GM23338 (cell line): Measurements from ENCODE around the gene TNNI2. TPM values are rescaled to one million over a fixed set of nuclear protein-coding genes. Genes with fewer than 3 reads are reported as not detected.

Source experiments
- ATAC-seq: fragments of 200-7000 bp; cut with Tn5 transposase; 3 replicates; pipeline ENCODE4 v1.9.1; 2020
- DNase-seq: peaks from one replicate; pipeline ENCODE4 v3.0.0-alpha.2; 2015; ENCODE audit warnings: low spot score
- H2AFZ ChIP-seq: fragments of 200-600 bp; sonication (generic); 2 replicates; pipeline ENCODE4 v1.8.0; 2016; ENCODE audit warnings: antibody characterized with exemption, mild to moderate bottlenecking, moderate library complexity
- H3F3A ChIP-seq: fragments of 200-600 bp; sonication (generic); replicated peaks from 2 replicates; pipeline ENCODE4 v1.8.0; 2017; ENCODE audit warnings: antibody characterized with exemption, mixed run types, low read depth
- H3K27ac ChIP-seq: fragments of 200-600 bp; sonication (generic); 2 replicates; pipeline ENCODE4 v1.6.1; 2016; ENCODE audit warnings: low read depth
- H3K27me3 ChIP-seq: fragments of 200-600 bp; sonication (generic); 2 replicates; pipeline ENCODE4 v1.8.0; 2016; ENCODE audit warnings: mild to moderate bottlenecking, mixed run types, moderate library complexity; ENCODE audit not compliant: insufficient read depth
- H3K36me3 ChIP-seq: fragments of 200-600 bp; sonication (generic); 2 replicates; pipeline ENCODE4 v1.8.0; 2016; ENCODE audit warnings: mild to moderate bottlenecking; ENCODE audit not compliant: insufficient read depth
- H3K4me1 ChIP-seq: fragments of 200-600 bp; sonication (generic); 2 replicates; pipeline ENCODE4 v1.8.0; 2016; ENCODE audit warnings: mild to moderate bottlenecking, moderate library complexity; ENCODE audit not compliant: insufficient read depth
- H3K4me2 ChIP-seq: fragments of 200-600 bp; sonication (generic); 2 replicates; pipeline ENCODE4 v1.7.1; 2017; ENCODE audit warnings: mixed run types
- H3K4me3 ChIP-seq: fragments of 200-600 bp; sonication (generic); 2 replicates; pipeline ENCODE4 v1.6.1; 2016; ENCODE audit warnings: mixed run types
- H3K79me2 ChIP-seq: fragments of 200-600 bp; sonication (generic); replicated peaks from 2 replicates; pipeline ENCODE4 v1.8.0; 2017; ENCODE audit warnings: mild to moderate bottlenecking; ENCODE audit not compliant: insufficient read depth
- H3K9me2 ChIP-seq: fragments of 200-600 bp; sonication (generic); 2 replicates; pipeline ENCODE4 v1.8.0; 2017; ENCODE audit not compliant: insufficient read depth
- H4K20me1 ChIP-seq: fragments of 200-600 bp; sonication (generic); replicated peaks from 2 replicates; pipeline ENCODE4 v1.8.0; 2017; ENCODE audit warnings: mild to moderate bottlenecking; ENCODE audit not compliant: insufficient read depth
- H3K27ac Mint-ChIP-seq: 2 replicates; pipeline ENCODE4 v1.8.0; 2020; ENCODE audit warnings: inconsistent platforms, mild to moderate bottlenecking, moderate library complexity, mixed read lengths
- H3K27me3 Mint-ChIP-seq: 3 replicates; pipeline ENCODE4 v1.8.0; 2022; ENCODE audit warnings: low read depth, mild to moderate bottlenecking, moderate library complexity, mixed read lengths, inconsistent platforms; ENCODE audit not compliant: insufficient read depth, poor library complexity
- H3K36me3 Mint-ChIP-seq: 3 replicates; pipeline ENCODE4 v1.8.0; 2021; ENCODE audit warnings: low read depth, mild to moderate bottlenecking, inconsistent platforms, moderate library complexity, mixed read lengths
- H3K4me1 Mint-ChIP-seq: 3 replicates; pipeline ENCODE4 v1.8.0; 2020; ENCODE audit warnings: mild to moderate bottlenecking, inconsistent platforms, mixed read lengths
- H3K4me3 Mint-ChIP-seq: 3 replicates; pipeline ENCODE4 v1.8.0; 2021; ENCODE audit warnings: moderate library complexity, mild to moderate bottlenecking, inconsistent platforms, mixed read lengths
- H3K9me3 Mint-ChIP-seq: 3 replicates; pipeline ENCODE4 v1.8.0; 2020; ENCODE audit warnings: moderate library complexity, mild to moderate bottlenecking, inconsistent platforms, mixed read lengths
- EZH2phosphoT487 ChIP-seq: fragments of 200-600 bp; sonication (generic); IDR thresholded peaks from one replicate; pipeline ENCODE4 v1.8.1; 2018; ENCODE audit warnings: antibody characterized with exemption; ENCODE audit not compliant: unreplicated experiment
- JUNB ChIP-seq: IDR thresholded peaks from one replicate; pipeline ENCODE4 v1.6.1; 2016; ENCODE audit warnings: antibody characterized with exemption; ENCODE audit not compliant: unreplicated experiment
- STAT1 ChIP-seq: IDR thresholded peaks from one replicate; pipeline ENCODE4 v1.6.1; 2016; ENCODE audit warnings: antibody characterized with exemption; ENCODE audit not compliant: unreplicated experiment
- ZNF114 ChIP-seq: fragments of 250-450 bp; sonication (Bioruptor Pico); IDR thresholded peaks from 2 replicates; pipeline ENCODE4 v1.5.0; 2020; ENCODE audit warnings: mild to moderate bottlenecking, moderate library complexity
- polyA plus RNA-seq: library from polyadenylated mRNA; unstranded; fragments of >200 nt; fragmentation: Nextera tagmentation; extraction: Ambion mirVana; gene quantifications from 2 replicates; pipeline ENCODE4 v1.2.1, GENCODE V29; 2016
- total RNA-seq: library from RNA; depleted of rRNA; stranded (reverse); fragments of >200 nt; shearing (Covaris generic); gene quantifications from 2 replicates; pipeline ENCODE4 v1.2.3, GENCODE V29; 2014
- TF ChIP-seq, protein P1 (sequence below): IDR thresholded peaks from 2 replicates; pipeline ENCODE4 v1.6.1; 2016; ENCODE audit warnings: antibody characterized with exemption
- TF ChIP-seq, protein P2 (sequence below): fragments of 250-450 bp; sonication (Bioruptor Pico); IDR thresholded peaks from 2 replicates; pipeline ENCODE4 v1.5.0; 2020; ENCODE audit warnings: mild to moderate bottlenecking, moderate library complexity

TNNI2 gene
- total and polyA plus RNA-seq, 2 experiments from 2014 or later = not detected

DNA sequence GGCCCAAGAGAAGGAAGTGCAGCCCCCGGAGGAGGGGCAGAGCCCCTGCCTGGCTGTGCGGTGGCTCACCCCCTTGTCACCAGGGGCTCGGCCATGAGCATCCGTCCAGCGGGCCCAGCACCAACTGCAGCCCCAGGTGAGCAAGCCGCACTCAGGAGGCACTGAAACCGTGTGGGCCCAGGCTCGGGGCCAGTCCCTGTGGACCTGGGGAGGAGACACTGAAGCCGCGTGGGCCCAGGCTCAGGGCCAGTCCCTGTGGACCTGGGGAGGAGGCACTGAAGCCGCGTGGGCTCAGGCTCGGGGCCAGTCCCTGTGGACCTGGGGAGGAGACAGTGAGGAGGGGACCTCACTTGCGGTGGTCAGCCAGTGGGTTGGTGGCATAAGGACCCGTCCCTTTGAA, 28.0 kb downstream of the TNNI2 start:
- H3K27me3 Mint-ChIP-seq = peaks cover 6% of the 10 kb centered on the region
- DNase-seq (no peak), ATAC-seq (no peak)
- Histone ChIP-seq H2AFZ (no peak overlapping the region), H3K27ac (no peak overlapping the region), H3K36me3 (no peaks in the 10 kb centered on the region), H3K4me1 (no peaks in the 10 kb centered on the region), H3K79me2 (no peaks in the 10 kb centered on the region), H3K27me3 (no peaks in the 10 kb centered on the region), H4K20me1 (no peaks in the 10 kb centered on the region), H3K4me3 (no peak overlapping the region), H3K4me2 (no peak overlapping the region), H3K9me2 (no peaks in the 10 kb centered on the region), H3F3A (no peaks in the 10 kb centered on the region)
- H3K27ac Mint-ChIP-seq = no peak overlapping the region
- peaks cover 2% of the 10 kb centered on the region; the same call in 1 of the 3 replicates for H3K4me1 Mint-ChIP-seq
- no peak overlapping the region for H3K4me3 Mint-ChIP-seq
- TF ChIP-seq, protein P1, sequence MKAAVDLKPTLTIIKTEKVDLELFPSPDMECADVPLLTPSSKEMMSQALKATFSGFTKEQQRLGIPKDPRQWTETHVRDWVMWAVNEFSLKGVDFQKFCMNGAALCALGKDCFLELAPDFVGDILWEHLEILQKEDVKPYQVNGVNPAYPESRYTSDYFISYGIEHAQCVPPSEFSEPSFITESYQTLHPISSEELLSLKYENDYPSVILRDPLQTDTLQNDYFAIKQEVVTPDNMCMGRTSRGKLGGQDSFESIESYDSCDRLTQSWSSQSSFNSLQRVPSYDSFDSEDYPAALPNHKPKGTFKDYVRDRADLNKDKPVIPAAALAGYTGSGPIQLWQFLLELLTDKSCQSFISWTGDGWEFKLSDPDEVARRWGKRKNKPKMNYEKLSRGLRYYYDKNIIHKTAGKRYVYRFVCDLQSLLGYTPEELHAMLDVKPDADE = no peak
- TF ChIP-seq STAT1 (no peak), ZNF114 (CRISPR knock-in tag) (no peak)
- H3K36me3 Mint-ChIP-seq = no peaks in the 10 kb centered on the region
- no peaks in the 10 kb centered on the region for H3K9me3 Mint-ChIP-seq

DNA sequence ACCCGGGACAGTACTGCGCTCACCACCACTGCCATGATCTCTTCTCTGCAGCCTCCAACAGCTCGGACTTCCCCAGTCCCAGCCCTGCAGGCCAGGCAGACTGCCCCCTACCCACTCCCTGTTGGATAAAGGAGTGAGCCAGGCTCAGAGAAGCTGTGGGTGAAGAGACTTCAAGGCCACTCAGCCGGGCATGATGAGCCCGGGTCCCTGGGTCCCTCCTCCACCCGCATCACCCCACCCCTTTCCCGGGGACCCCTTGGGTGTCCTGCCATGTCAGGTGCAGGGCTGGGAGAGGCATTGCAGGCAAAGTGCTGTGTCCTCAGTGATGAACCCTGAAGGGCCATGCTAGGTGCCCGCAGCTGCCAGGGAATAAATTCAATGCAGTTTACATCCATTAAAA, 28.6 kb downstream of the TNNI2 start:
- Histone ChIP-seq H3K79me2 (no peaks in the 10 kb centered on the region), H3K9me2 (no peaks in the 10 kb centered on the region), H3K27me3 (no peaks in the 10 kb centered on the region), H3K27ac (no peak overlapping the region), H4K20me1 (no peaks in the 10 kb centered on the region), H2AFZ (no peak overlapping the region), H3K4me3 (no peak overlapping the region), H3K4me2 (no peak overlapping the region), H3K4me1 (no peaks in the 10 kb centered on the region), H3F3A (no peaks in the 10 kb centered on the region), H3K36me3 (no peaks in the 10 kb centered on the region)
- no peak overlapping the region for H3K4me3 Mint-ChIP-seq
- H3K9me3 Mint-ChIP-seq = no peaks in the 10 kb centered on the region
- H3K36me3 Mint-ChIP-seq = no peaks in the 10 kb centered on the region
- peaks cover 2% of the 10 kb centered on the region; the same call in 1 of the 3 replicates for H3K4me1 Mint-ChIP-seq
- TF ChIP-seq ZNF114 (CRISPR knock-in tag) = no peak
- peaks cover 6% of the 10 kb centered on the region for H3K27me3 Mint-ChIP-seq
- DNase-seq = no peak
- ATAC-seq = no peak
- no peak overlapping the region for H3K27ac Mint-ChIP-seq

DNA sequence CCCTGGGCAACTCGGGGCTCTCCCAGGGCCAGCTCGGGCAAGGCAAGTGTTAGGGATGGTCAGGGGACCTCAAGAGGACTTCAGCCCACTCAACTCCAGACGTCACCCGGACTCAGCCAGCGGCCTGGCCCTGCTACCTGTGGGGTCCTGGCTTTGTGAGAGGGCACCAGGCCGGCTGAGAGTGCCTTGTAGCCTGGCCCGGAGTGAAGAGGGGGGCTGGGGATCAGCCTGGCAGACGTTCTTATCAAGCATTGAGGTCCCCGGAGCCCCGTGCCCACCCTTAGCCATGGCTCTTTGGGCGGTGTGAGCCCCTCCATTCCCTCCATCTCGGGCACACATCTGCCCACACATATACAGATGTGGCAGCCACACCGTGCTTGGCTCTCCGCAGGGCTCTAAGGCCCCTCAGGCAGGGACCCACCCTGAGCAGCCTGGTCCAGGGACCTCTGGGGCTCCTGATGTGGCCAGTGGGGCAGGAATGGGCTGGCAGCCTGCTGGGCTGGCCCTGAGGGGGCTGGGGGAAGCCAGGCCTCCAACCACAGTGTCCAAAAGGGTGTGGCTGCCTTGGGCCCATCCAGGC, 29.4 kb downstream of the TNNI2 start:
- H3K4me3 Mint-ChIP-seq = no peak overlapping the region
- H3K27ac Mint-ChIP-seq = no peak overlapping the region
- no peak overlapping the region for H2AFZ ChIP-seq
- H3K79me2 ChIP-seq = no peaks in the 10 kb centered on the region
- no peak overlapping the region for H3K4me2 ChIP-seq
- peaks cover 2% of the 10 kb centered on the region; the same call in 1 of the 3 replicates for H3K4me1 Mint-ChIP-seq
- no peaks in the 10 kb centered on the region for H3K9me3 Mint-ChIP-seq
- ATAC-seq (no peak), DNase-seq (no peak)
- H3F3A ChIP-seq = no peaks in the 10 kb centered on the region
- no peaks in the 10 kb centered on the region for H3K9me2 ChIP-seq
- H3K27me3 Mint-ChIP-seq = peaks cover 6% of the 10 kb centered on the region
- H3K4me3 ChIP-seq = no peak overlapping the region
- H3K36me3 Mint-ChIP-seq = no peaks in the 10 kb centered on the region
- no peak overlapping the region for H3K27ac ChIP-seq
- no peaks in the 10 kb centered on the region for H3K36me3 ChIP-seq
- no peaks in the 10 kb centered on the region for H3K27me3 ChIP-seq
- H3K4me1 ChIP-seq = no peaks in the 10 kb centered on the region
- no peaks in the 10 kb centered on the region for H4K20me1 ChIP-seq
- no peak for TF ChIP-seq EZH2phosphoT487
- no peak for TF ChIP-seq JUNB
- TF ChIP-seq, protein P2, sequence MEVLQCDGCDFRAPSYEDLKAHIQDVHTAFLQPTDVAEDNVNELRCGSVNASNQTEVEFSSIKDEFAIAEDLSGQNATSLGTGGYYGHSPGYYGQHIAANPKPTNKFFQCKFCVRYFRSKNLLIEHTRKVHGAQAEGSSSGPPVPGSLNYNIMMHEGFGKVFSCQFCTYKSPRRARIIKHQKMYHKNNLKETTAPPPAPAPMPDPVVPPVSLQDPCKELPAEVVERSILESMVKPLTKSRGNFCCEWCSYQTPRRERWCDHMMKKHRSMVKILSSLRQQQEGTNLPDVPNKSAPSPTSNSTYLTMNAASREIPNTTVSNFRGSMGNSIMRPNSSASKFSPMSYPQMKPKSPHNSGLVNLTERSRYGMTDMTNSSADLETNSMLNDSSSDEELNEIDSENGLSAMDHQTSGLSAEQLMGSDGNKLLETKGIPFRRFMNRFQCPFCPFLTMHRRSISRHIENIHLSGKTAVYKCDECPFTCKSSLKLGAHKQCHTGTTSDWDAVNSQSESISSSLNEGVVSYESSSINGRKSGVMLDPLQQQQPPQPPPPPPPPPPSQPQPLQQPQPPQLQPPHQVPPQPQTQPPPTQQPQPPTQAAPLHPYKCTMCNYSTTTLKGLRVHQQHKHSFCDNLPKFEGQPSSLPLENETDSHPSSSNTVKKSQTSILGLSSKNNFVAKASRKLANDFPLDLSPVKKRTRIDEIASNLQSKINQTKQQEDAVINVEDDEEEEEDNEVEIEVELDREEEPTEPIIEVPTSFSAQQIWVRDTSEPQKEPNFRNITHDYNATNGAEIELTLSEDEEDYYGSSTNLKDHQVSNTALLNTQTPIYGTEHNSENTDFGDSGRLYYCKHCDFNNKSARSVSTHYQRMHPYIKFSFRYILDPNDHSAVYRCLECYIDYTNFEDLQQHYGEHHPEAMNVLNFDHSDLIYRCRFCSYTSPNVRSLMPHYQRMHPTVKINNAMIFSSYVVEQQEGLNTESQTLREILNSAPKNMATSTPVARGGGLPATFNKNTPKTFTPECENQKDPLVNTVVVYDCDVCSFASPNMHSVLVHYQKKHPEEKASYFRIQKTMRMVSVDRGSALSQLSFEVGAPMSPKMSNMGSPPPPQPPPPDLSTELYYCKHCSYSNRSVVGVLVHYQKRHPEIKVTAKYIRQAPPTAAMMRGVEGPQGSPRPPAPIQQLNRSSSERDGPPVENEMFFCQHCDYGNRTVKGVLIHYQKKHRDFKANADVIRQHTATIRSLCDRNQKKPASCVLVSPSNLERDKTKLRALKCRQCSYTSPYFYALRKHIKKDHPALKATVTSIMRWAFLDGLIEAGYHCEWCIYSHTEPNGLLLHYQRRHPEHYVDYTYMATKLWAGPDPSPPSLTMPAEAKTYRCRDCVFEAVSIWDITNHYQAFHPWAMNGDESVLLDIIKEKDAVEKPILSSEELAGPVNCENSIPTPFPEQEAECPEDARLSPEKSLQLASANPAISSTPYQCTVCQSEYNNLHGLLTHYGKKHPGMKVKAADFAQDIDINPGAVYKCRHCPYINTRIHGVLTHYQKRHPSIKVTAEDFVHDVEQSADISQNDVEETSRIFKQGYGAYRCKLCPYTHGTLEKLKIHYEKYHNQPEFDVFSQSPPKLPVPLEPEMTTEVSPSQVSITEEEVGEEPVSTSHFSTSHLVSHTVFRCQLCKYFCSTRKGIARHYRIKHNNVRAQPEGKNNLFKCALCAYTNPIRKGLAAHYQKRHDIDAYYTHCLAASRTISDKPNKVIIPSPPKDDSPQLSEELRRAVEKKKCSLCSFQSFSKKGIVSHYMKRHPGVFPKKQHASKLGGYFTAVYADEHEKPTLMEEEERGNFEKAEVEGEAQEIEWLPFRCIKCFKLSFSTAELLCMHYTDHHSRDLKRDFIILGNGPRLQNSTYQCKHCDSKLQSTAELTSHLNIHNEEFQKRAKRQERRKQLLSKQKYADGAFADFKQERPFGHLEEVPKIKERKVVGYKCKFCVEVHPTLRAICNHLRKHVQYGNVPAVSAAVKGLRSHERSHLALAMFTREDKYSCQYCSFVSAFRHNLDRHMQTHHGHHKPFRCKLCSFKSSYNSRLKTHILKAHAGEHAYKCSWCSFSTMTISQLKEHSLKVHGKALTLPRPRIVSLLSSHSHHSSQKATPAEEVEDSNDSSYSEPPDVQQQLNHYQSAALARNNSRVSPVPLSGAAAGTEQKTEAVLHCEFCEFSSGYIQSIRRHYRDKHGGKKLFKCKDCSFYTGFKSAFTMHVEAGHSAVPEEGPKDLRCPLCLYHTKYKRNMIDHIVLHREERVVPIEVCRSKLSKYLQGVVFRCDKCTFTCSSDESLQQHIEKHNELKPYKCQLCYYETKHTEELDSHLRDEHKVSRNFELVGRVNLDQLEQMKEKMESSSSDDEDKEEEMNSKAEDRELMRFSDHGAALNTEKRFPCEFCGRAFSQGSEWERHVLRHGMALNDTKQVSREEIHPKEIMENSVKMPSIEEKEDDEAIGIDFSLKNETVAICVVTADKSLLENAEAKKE = no peak
